ENCODE measurements around the gene RBP7.

GRCh38 chr1:10033359-10033845 is 36.4 kb downstream of the RBP7 start:
- TF ChIP-seq CTCF (IDR thresholded peaks at IDR 0.05; ENCODE audit: low read depth, low read length, missing input control) (no peak), TAF1 (conservative IDR thresholded peaks at IDR 0.05) (no peak), FOXA1 (IDR thresholded peaks at IDR 0.05) (no peak), JUND (IDR thresholded peaks at IDR 0.05) (no peak), SP1 (IDR thresholded peaks at IDR 0.05) (no peak), RXRA (IDR thresholded peaks at IDR 0.05) (no peak)
- TF ChIP-seq, protein P1, sequence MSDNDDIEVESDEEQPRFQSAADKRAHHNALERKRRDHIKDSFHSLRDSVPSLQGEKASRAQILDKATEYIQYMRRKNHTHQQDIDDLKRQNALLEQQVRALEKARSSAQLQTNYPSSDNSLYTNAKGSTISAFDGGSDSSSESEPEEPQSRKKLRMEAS (IDR thresholded peaks at IDR 0.05): no peak
- TF ChIP-seq, protein P2, sequence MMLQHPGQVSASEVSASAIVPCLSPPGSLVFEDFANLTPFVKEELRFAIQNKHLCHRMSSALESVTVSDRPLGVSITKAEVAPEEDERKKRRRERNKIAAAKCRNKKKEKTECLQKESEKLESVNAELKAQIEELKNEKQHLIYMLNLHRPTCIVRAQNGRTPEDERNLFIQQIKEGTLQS (IDR thresholded peaks at IDR 0.05): no peak

Measured in liver (tissue), 3 donors.